ENCODE data around the gene CAMTA1. TPM values are rescaled to one million over a fixed set of nuclear protein-coding genes. Genes with fewer than 3 reads are reported as not detected.

CAMTA1 gene
- polyA plus RNA-seq, 3 donors = 82.3 to 84.7 (median 83.6) TPM

GRCh38 chr1:7344299-7344698 lies 559.0 kb downstream of the CAMTA1 start:
- no peak for DNase-seq (ENCODE audit: low read depth in 3 of 3, low spot score in 2 of 3)

GRCh38 chr1:7345516-7345915 lies 560.3 kb downstream of the CAMTA1 start:
- DNase-seq (ENCODE audit: low read depth in 3 of 3, low spot score in 2 of 3) = no peak

- no peak for DNase-seq (ENCODE audit: low read depth in 3 of 3, low spot score in 2 of 3)
Observed at GRCh38 chr1:7346070-7346596, 560.9 kb downstream of the CAMTA1 start.

- DNase-seq (ENCODE audit: low read depth in 3 of 3, low spot score in 2 of 3) = no peak
Observed at GRCh38 chr1:7346600-7347570, 561.6 kb downstream of the CAMTA1 start.

- no peak for DNase-seq (ENCODE audit: low read depth in 3 of 3, low spot score in 2 of 3)
Observed at GRCh38 chr1:7348073-7348472, 562.8 kb downstream of the CAMTA1 start.

- DNase-seq (ENCODE audit: low read depth in 3 of 3, low spot score in 2 of 3) = no peak
Observed at GRCh38 chr1:7348580-7348979, 563.3 kb downstream of the CAMTA1 start.

GRCh38 chr1:7350804-7351203 lies 565.5 kb downstream of the CAMTA1 start:
- DNase-seq (ENCODE audit: low read depth in 3 of 3, low spot score in 2 of 3) = no peak

- no peak for DNase-seq (ENCODE audit: low read depth in 3 of 3, low spot score in 2 of 3)
Observed at GRCh38 chr1:7351649-7352048, 566.4 kb downstream of the CAMTA1 start.

- DNase-seq (ENCODE audit: low read depth in 3 of 3, low spot score in 2 of 3) = no peak
Observed at GRCh38 chr1:7352364-7352763, 567.1 kb downstream of the CAMTA1 start.

- DNase-seq (ENCODE audit: low read depth in 3 of 3, low spot score in 2 of 3) = no peak
Observed at GRCh38 chr1:7352974-7353373, 567.7 kb downstream of the CAMTA1 start.

- DNase-seq (ENCODE audit: low read depth in 3 of 3, low spot score in 2 of 3) = no peak
Observed at GRCh38 chr1:7355646-7356045, 570.4 kb downstream of the CAMTA1 start.

GRCh38 chr1:7356079-7356478 lies 570.8 kb downstream of the CAMTA1 start:
- no peak for DNase-seq (ENCODE audit: low read depth in 3 of 3, low spot score in 2 of 3)

- DNase-seq (ENCODE audit: low read depth in 3 of 3, low spot score in 2 of 3) = no peak
Observed at GRCh38 chr1:7358425-7358824, 573.2 kb downstream of the CAMTA1 start.

- no peak for DNase-seq (ENCODE audit: low read depth in 3 of 3, low spot score in 2 of 3)
Observed at GRCh38 chr1:7360526-7360925, 575.3 kb downstream of the CAMTA1 start.

- no peak for DNase-seq (ENCODE audit: low read depth in 3 of 3, low spot score in 2 of 3)
Observed at GRCh38 chr1:7362947-7363346, 577.7 kb downstream of the CAMTA1 start.

- no peak for DNase-seq (ENCODE audit: low read depth in 3 of 3, low spot score in 2 of 3)
Observed at GRCh38 chr1:7363450-7363849, 578.2 kb downstream of the CAMTA1 start.

- DNase-seq (ENCODE audit: low read depth in 3 of 3, low spot score in 2 of 3) = no peak
Observed at GRCh38 chr1:7365706-7366105, 580.5 kb downstream of the CAMTA1 start.

- no peak for DNase-seq (ENCODE audit: low read depth in 3 of 3, low spot score in 2 of 3)
Observed at GRCh38 chr1:7366286-7366954, 581.2 kb downstream of the CAMTA1 start.

GRCh38 chr1:7366955-7367665 lies 581.9 kb downstream of the CAMTA1 start:
- DNase-seq (ENCODE audit: low read depth in 3 of 3, low spot score in 2 of 3) = no peak

GRCh38 chr1:7369866-7370265 lies 584.6 kb downstream of the CAMTA1 start:
- no peak for DNase-seq (ENCODE audit: low read depth in 3 of 3, low spot score in 2 of 3)

GRCh38 chr1:7371926-7372325 lies 586.7 kb downstream of the CAMTA1 start:
- DNase-seq (ENCODE audit: low read depth in 3 of 3, low spot score in 2 of 3) = no peak
